ENCODE results near the gene R3HDM1. TPM values are rescaled to one million over a fixed set of nuclear protein-coding genes. Genes with fewer than 3 reads are reported as not detected.
A peak's percentile ranks its signal among the peaks of the same experiment; 100 is the strongest.

Gene R3HDM1
- total and polyA plus RNA-seq, 2 donors (not counting 1 experiment from before 2014, with no cell fraction given): 12.4 to 33.1 TPM

- TF ChIP-seq EZH2 (IDR thresholded peaks at IDR 0.05; ENCODE audit: low read length, missing control alignments): no peak
- TF ChIP-seq CTCF (conservative IDR thresholded peaks at IDR 0.05 in 1 of 2, IDR thresholded peaks at IDR 0.05 in 1 of 2; ENCODE audit: low read depth in 1 of 2, low read length in 2 of 2): no peak
- Histone ChIP-seq H3K27ac (ENCODE audit: insufficient read depth, low read length) (no peak overlapping the region), H3K27me3 (ENCODE audit: control insufficient read depth, insufficient read depth, low read length) (no peaks in the 10 kb centered on the region), H3K4me1 (ENCODE audit: control insufficient read depth, extremely low read depth, insufficient read depth, low read length) (no peaks in the 10 kb centered on the region), H3K4me3 (replicated peaks in 1 of 4; ENCODE audit: control extremely low read depth in 1 of 4, insufficient read depth in 1 of 4, low read depth in 3 of 4, low read length in 4 of 4) (no peak overlapping the region), H3K9me3 (ENCODE audit: control insufficient read depth, insufficient read depth, low read depth, low read length) (no peaks in the 10 kb centered on the region), H3K9ac (ENCODE audit: insufficient read depth, low read length) (no peak overlapping the region), H3K36me3 (ENCODE audit: control insufficient read depth, insufficient read depth, low read length) (no peaks in the 10 kb centered on the region), H3K4me2 (ENCODE audit: extremely low read depth, insufficient read depth, low read length) (no peak overlapping the region), H4K20me1 (ENCODE audit: control insufficient read depth, extremely low read depth, insufficient read depth, low read length) (no peaks in the 10 kb centered on the region), H3K79me2 (ENCODE audit: control insufficient read depth, insufficient read depth, low read length) (no peaks in the 10 kb centered on the region), H2AFZ (ENCODE audit: low read length) (no peak overlapping the region)
- no peak for DNase-seq (ENCODE audit: low read depth in 2 of 2)
These were observed 26.5 kb upstream of the R3HDM1 start for GRCh38 chr2:135504811-135505210.

- no peaks in the 10 kb centered on the region for H3K36me3 ChIP-seq (ENCODE audit: control insufficient read depth, insufficient read depth, low read length)
- H2AFZ ChIP-seq (ENCODE audit: low read length): no peak overlapping the region
- H3K9ac ChIP-seq (ENCODE audit: insufficient read depth, low read length): no peak overlapping the region
- no peak overlapping the region for H3K4me2 ChIP-seq (ENCODE audit: extremely low read depth, insufficient read depth, low read length)
- no peaks in the 10 kb centered on the region for H3K4me1 ChIP-seq (ENCODE audit: control insufficient read depth, extremely low read depth, insufficient read depth, low read length)
- no peak overlapping the region for H3K27ac ChIP-seq (ENCODE audit: insufficient read depth, low read length)
- H3K79me2 ChIP-seq (ENCODE audit: control insufficient read depth, insufficient read depth, low read length): no peaks in the 10 kb centered on the region
- no peaks in the 10 kb centered on the region for H3K9me3 ChIP-seq (ENCODE audit: control insufficient read depth, insufficient read depth, low read depth, low read length)
- no peaks in the 10 kb centered on the region for H3K27me3 ChIP-seq (ENCODE audit: control insufficient read depth, insufficient read depth, low read length)
- no peak overlapping the region for H3K4me3 ChIP-seq (replicated peaks in 1 of 4; ENCODE audit: control extremely low read depth in 1 of 4, insufficient read depth in 1 of 4, low read depth in 3 of 4, low read length in 4 of 4)
- no peaks in the 10 kb centered on the region for H4K20me1 ChIP-seq (ENCODE audit: control insufficient read depth, extremely low read depth, insufficient read depth, low read length)
- no peak for DNase-seq (ENCODE audit: low read depth in 2 of 2)
- TF ChIP-seq CTCF (conservative IDR thresholded peaks at IDR 0.05 in 1 of 2, IDR thresholded peaks at IDR 0.05 in 1 of 2; ENCODE audit: low read depth in 1 of 2, low read length in 2 of 2) (no peak), EZH2 (IDR thresholded peaks at IDR 0.05; ENCODE audit: low read length, missing control alignments) (no peak)
These were observed 20.7 kb upstream of the R3HDM1 start for GRCh38 chr2:135510577-135510976.

- Histone ChIP-seq H3K4me3 (replicated peaks in 1 of 4; ENCODE audit: control extremely low read depth in 1 of 4, insufficient read depth in 1 of 4, low read depth in 3 of 4, low read length in 4 of 4) (no peak overlapping the region), H3K4me2 (ENCODE audit: extremely low read depth, insufficient read depth, low read length) (no peak overlapping the region), H3K79me2 (ENCODE audit: control insufficient read depth, insufficient read depth, low read length) (no peaks in the 10 kb centered on the region), H3K27me3 (ENCODE audit: control insufficient read depth, insufficient read depth, low read length) (no peaks in the 10 kb centered on the region), H3K9ac (ENCODE audit: insufficient read depth, low read length) (no peak overlapping the region), H4K20me1 (ENCODE audit: control insufficient read depth, extremely low read depth, insufficient read depth, low read length) (no peaks in the 10 kb centered on the region), H3K27ac (ENCODE audit: insufficient read depth, low read length) (no peak overlapping the region), H3K4me1 (ENCODE audit: control insufficient read depth, extremely low read depth, insufficient read depth, low read length) (no peaks in the 10 kb centered on the region), H2AFZ (ENCODE audit: low read length) (no peak overlapping the region), H3K36me3 (ENCODE audit: control insufficient read depth, insufficient read depth, low read length) (no peaks in the 10 kb centered on the region), H3K9me3 (ENCODE audit: control insufficient read depth, insufficient read depth, low read depth, low read length) (no peaks in the 10 kb centered on the region)
- peak in 1 of 2 donors; percentile 17 for DNase-seq (ENCODE audit: low read depth in 2 of 2)
- TF ChIP-seq EZH2 (IDR thresholded peaks at IDR 0.05; ENCODE audit: low read length, missing control alignments) (no peak), CTCF (conservative IDR thresholded peaks at IDR 0.05 in 1 of 2, IDR thresholded peaks at IDR 0.05 in 1 of 2; ENCODE audit: low read depth in 1 of 2, low read length in 2 of 2) (no peak)
These were observed 19.2 kb upstream of the R3HDM1 start for GRCh38 chr2:135512099-135512498.
